Measurements from ENCODE around the gene CSK. TPM values are rescaled to one million over a fixed set of nuclear protein-coding genes. Genes with fewer than 3 reads are reported as not detected.

The CSK gene
- polyA plus RNA-seq, 2 of the 4 experiments (the other 2 are of a cell fraction): 17.8 to 63.0 TPM

- CTCF ChIA-PET: interaction anchor here (7.2 to 65.6 kb wide), 3 partner anchors 12 to 126 kb away, joined by 102 to 1908 read pairs (median 701); partner anchors contain the start of genes CPLX3, LMAN1L and ULK3
- POLR2A ChIA-PET: no interaction called here
- WGBS (ENCODE audit: missing lambda C conversion rate): 85% methylated on average over 7 of the region's 8 CpGs
Measured at GRCh38 chr15:74758736-74759135, 23.1 kb upstream of the CSK start.

GRCh38 chr15:74762791-74763150 lies 19.1 kb upstream of the CSK start:
- H3K4me3 ChIP-seq: no peak overlapping the region
- ATAC-seq: peak in 1 of 2 experiments; percentile 11; a peak in 1 of 6 replicates
- no peak for FAIRE-seq
- H3K27ac ChIP-seq: no peak overlapping the region
- CTCF ChIA-PET: interaction anchor here (1.0 to 65.6 kb wide), 5 partner anchors 8 to 130 kb away, joined by 3 to 1908 read pairs (median 102); partner anchors contain the start of genes CPLX3, LMAN1L and ULK3
- H3K4me2 ChIP-seq: no peak overlapping the region
- H3K4me1 ChIP-seq: no peaks in the 10 kb centered on the region
- POLR2A ChIA-PET: no interaction called here
- DNase-seq (ENCODE audit: low read depth in 1 of 2, low spot score in 1 of 2): no peak
- TF ChIP-seq BHLHE40 (IDR thresholded peaks at IDR 0.05; ENCODE audit: low read depth, low read length): no peak
- TF ChIP-seq RFX5 (IDR thresholded peaks at IDR 0.05): no peak
- TF ChIP-seq ZSCAN20 (CRISPR knock-in tag; IDR thresholded peaks at IDR 0.05): no peak
- no peak for TF ChIP-seq HOXB13 (CRISPR knock-in tag; IDR thresholded peaks at IDR 0.05; ENCODE audit: low read depth)
- TF ChIP-seq NPAS2 (CRISPR knock-in tag; IDR thresholded peaks at IDR 0.05; ENCODE audit: borderline replicate concordance): no peak
- TF ChIP-seq HMGXB4 (CRISPR knock-in tag; IDR thresholded peaks at IDR 0.05; ENCODE audit: borderline replicate concordance): no peak
- no peak for TF ChIP-seq FOXS1 (CRISPR knock-in tag; IDR thresholded peaks at IDR 0.05)
- TF ChIP-seq MAX (IDR thresholded peaks at IDR 0.05): no peak
- no peak for TF ChIP-seq BCL3 (IDR thresholded peaks at IDR 0.05)
- no peak for TF ChIP-seq SREBF2 (IDR thresholded peaks at IDR 0.05)
- no peak for TF ChIP-seq ZFP36 (IDR thresholded peaks at IDR 0.05; ENCODE audit: borderline replicate concordance, partially characterized antibody)
- no peak for TF ChIP-seq JUNB (IDR thresholded peaks at IDR 0.05)
- TF ChIP-seq NR3C1 (IDR thresholded peaks at IDR 0.05): no peak
- TF ChIP-seq CHD2 (IDR thresholded peaks at IDR 0.05; ENCODE audit: low read length, partially characterized antibody): no peak
- no peak for TF ChIP-seq E2F6 (IDR thresholded peaks at IDR 0.05; ENCODE audit: borderline replicate concordance, low read depth)
- 58% methylated on average over 6 of the region's 6 CpGs for WGBS (ENCODE audit: missing lambda C conversion rate)
- H3K9me3 ChIP-seq: no peaks in the 10 kb centered on the region

More at GRCh38 chr15:74758736-74759135, 23.1 kb upstream of the CSK start:
- Histone ChIP-seq H3K4me3 (no peak overlapping the region), H3K4me2 (no peak overlapping the region), H3K27ac (no peak overlapping the region), H3K9me3 (no peaks in the 10 kb centered on the region), H3K4me1 (no peaks in the 10 kb centered on the region)
- no peak for ATAC-seq
- FAIRE-seq: no peak
- TF ChIP-seq ATOH8 (CRISPR knock-in tag; IDR thresholded peaks at IDR 0.05; ENCODE audit: low read depth): no peak
- no peak for TF ChIP-seq ZC3H11A (IDR thresholded peaks at IDR 0.05)
- no peak for TF ChIP-seq BHLHE40 (IDR thresholded peaks at IDR 0.05; ENCODE audit: low read depth, low read length)
- TF ChIP-seq HDAC2 (IDR thresholded peaks at IDR 0.05): no peak
- TF ChIP-seq HOXB13 (CRISPR knock-in tag; IDR thresholded peaks at IDR 0.05; ENCODE audit: low read depth): no peak
- no peak for TF ChIP-seq MYC (IDR thresholded peaks at IDR 0.05; ENCODE audit: borderline replicate concordance, low read length)
- TF ChIP-seq FOSB (CRISPR knock-in tag; IDR thresholded peaks at IDR 0.05): no peak
- no peak for TF ChIP-seq POLR2AphosphoS2 (conservative IDR thresholded peaks at IDR 0.05; ENCODE audit: low read length)
- TF ChIP-seq CHD2 (IDR thresholded peaks at IDR 0.05; ENCODE audit: low read length, partially characterized antibody): no peak
- TF ChIP-seq NPAS2 (CRISPR knock-in tag; IDR thresholded peaks at IDR 0.05; ENCODE audit: borderline replicate concordance): no peak
- TF ChIP-seq REST (IDR thresholded peaks at IDR 0.05): no peak
- no peak for TF ChIP-seq JUN (IDR thresholded peaks at IDR 0.05)
- no peak for TF ChIP-seq EHMT2 (IDR thresholded peaks at IDR 0.05; ENCODE audit: low read depth)
- no peak for TF ChIP-seq HOXA7 (CRISPR knock-in tag; IDR thresholded peaks at IDR 0.05)
- no peak for TF ChIP-seq MAZ (IDR thresholded peaks at IDR 0.05; ENCODE audit: borderline replicate concordance, low read depth, low read length)
- DNase-seq (ENCODE audit: low read depth in 1 of 2, low spot score in 1 of 2): no peak
